Uterus (tissue), 2 donors: ENCODE data around the gene RNF41.

Experiments used
- CTCF ChIP-seq, 4 experiments: fragments of 200-600 bp in 2 of 4; fragments of 450-650 bp in 2 of 4; sonication (generic) in 2 of 4; IDR thresholded peaks; one replicate each; pipeline ENCODE4 v1.5.1; 2016 to 2019; ENCODE audit warnings: antibody characterized with exemption in 4 of 4, mild to moderate bottlenecking in 2 of 4, moderate library complexity in 1 of 4
- POLR2A ChIP-seq, 2 donors: fragments of 450-650 bp; IDR thresholded peaks; one replicate each; pipeline ENCODE4 v1.6.1; 2016; ENCODE audit warnings: antibody characterized with exemption in 2 of 2, mild to moderate bottlenecking in 1 of 2, moderate library complexity in 1 of 2

- no peak for TF ChIP-seq CTCF (IDR thresholded peaks at IDR 0.05)
- TF ChIP-seq POLR2A (IDR thresholded peaks at IDR 0.05): no peak
Measured at GRCh38 chr12:56163533-56164344, 58.0 kb downstream of the RNF41 start.
